Measurements from ENCODE around the gene VPS13C.

The VPS13C gene, protein sequence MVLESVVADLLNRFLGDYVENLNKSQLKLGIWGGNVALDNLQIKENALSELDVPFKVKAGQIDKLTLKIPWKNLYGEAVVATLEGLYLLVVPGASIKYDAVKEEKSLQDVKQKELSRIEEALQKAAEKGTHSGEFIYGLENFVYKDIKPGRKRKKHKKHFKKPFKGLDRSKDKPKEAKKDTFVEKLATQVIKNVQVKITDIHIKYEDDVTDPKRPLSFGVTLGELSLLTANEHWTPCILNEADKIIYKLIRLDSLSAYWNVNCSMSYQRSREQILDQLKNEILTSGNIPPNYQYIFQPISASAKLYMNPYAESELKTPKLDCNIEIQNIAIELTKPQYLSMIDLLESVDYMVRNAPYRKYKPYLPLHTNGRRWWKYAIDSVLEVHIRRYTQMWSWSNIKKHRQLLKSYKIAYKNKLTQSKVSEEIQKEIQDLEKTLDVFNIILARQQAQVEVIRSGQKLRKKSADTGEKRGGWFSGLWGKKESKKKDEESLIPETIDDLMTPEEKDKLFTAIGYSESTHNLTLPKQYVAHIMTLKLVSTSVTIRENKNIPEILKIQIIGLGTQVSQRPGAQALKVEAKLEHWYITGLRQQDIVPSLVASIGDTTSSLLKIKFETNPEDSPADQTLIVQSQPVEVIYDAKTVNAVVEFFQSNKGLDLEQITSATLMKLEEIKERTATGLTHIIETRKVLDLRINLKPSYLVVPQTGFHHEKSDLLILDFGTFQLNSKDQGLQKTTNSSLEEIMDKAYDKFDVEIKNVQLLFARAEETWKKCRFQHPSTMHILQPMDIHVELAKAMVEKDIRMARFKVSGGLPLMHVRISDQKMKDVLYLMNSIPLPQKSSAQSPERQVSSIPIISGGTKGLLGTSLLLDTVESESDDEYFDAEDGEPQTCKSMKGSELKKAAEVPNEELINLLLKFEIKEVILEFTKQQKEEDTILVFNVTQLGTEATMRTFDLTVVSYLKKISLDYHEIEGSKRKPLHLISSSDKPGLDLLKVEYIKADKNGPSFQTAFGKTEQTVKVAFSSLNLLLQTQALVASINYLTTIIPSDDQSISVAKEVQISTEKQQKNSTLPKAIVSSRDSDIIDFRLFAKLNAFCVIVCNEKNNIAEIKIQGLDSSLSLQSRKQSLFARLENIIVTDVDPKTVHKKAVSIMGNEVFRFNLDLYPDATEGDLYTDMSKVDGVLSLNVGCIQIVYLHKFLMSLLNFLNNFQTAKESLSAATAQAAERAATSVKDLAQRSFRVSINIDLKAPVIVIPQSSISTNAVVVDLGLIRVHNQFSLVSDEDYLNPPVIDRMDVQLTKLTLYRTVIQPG (N-terminal part only)

DNA sequence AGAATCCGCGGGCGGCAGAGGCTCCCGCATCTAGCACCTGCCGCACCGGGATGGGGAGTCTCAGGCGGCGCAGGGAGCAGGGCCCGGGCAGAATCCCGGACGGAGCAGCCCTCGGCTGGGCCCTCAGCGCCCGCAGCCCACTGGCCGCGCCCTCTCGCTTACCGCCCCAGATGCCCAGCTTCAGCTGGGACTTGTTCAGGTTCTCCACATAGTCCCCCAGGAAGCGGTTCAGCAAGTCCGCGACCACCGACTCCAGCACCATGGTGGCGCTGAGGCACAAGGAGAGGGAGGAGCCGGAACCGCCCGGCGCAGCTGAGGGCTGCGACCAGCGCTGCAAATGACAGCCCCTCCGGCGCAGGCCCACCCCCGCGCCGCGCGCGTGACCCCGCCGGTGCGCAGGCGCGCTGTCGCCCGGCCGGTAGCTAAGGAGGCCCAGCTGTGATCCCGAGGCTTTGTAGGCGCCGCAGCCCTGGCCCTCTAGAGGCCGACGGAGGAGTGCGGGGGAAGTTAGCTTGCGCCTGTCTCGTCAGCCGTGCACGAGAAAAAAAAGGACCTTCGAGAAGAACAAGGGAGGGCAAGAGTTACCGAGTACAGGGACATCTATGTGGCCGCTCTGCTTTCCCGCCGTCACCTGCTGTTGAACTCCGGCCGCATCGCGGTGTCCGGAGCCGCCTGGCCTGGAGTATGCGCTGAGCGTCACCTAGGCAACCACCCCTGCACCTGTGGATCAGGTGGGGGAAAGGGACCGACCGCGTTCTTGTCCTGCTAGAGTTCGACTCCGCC is at the start of gene VPS13C:
Gene VPS13C, minus strand, starts transcription at position 335 of the 783 bp plus-strand sequence. Its CDS starts 73 bp downstream, at position 262.
- no peak for DNase-seq

DNA sequence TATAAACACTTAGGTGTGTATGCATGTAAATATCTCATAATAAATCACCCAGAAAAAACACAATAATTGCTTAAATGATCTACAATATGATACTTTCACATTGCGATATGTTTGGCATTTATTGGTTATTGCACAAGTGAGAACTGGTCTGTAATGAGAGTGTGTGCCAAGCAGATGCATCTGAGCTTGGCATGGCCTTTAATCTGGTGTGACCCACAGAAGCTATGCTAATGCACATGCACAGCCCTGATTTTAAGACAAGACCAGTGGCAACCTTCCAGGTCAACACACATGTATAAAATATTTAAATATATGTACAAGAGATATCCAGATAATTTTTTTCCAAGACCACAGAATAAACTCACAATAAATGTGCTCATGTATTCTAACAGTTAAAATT is 49.2 kb upstream of the VPS13C start:
- DNase-seq = no peak

DNA sequence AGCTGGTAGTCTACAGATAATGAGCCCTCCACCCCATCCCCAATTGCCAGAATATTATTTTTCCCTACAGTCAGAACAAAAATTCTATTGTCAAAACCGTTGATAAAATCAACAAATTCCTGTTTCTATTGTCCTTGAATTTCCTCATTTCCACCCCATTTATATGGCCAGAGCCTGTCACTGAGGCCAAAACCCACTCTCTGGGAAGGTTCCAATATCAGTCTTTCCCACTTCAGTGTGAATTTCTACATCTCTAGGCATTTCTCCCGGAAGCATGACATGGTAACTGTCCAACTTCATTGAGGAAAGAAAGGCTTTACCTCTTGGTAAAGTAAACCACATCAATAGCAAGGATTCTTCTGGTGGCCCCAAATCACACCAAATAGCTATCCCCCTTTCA is 48.2 kb upstream of the VPS13C start:
- DNase-seq = no peak

DNA sequence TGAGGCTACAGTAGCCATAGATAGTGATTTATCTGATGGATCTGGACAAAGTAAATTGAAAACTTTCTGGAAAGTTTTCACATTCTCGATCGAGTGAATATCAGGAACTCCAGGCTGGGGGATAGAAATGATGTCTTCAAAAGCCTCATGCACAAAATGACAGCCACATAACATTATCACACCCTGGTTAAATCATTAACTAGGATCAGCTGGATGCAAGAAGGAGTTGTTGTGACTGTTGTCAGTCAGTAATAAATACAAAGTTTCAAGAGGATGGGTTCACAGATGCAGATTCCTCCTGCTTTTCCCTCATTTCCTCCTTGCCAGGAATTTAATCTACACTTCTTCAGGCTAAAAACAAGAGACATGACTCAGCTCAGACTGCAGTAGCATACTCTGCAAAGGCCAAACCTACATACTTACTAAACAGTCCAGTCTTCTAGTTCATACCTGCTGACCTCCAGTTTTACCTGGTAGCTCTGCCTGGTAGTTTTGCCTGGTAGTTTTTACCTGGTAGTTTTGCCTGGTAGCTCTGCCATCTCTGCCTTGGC is 47.4 kb upstream of the VPS13C start:
- no peak for DNase-seq

DNA sequence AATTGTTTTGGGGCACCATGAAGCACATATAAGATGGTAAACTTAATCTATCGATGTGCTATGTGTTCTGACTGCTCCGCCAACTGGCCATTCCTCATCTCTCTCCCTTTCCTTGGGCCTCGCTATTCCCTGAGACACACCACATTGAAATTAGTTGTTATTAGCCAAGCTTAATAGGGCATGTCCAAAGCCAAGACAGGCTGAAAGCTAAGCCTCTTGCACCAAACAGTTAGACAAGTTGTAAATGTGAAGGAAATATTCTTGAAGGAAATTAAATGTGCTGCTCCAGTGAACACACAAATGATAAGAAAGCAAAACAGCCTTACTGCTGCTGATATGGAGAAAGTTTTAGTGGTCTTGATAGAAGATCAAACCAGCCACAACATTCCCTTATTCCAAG is 45.8 kb upstream of the VPS13C start:
- no peak for DNase-seq

DNA sequence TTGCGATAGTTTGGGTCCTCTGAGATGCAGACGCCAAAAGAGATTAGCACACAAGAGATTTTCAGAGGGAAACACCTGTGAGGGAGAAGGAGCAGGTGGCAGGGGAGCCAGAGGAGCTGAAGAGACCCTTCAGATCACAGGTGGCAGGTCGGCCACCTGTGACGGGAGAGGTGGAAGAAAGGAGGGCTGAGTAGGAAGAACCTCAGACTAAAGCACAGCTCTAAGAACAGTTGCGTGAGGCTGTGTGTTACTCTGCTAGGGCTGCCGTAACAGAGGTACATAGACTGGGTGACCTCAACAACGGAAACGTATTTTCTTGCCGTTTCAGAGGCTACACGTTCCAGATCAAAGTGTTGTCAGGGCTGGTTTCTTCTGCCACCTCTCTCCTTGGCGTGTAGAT is 45.0 kb upstream of the VPS13C start:
- no peak for DNase-seq

DNA sequence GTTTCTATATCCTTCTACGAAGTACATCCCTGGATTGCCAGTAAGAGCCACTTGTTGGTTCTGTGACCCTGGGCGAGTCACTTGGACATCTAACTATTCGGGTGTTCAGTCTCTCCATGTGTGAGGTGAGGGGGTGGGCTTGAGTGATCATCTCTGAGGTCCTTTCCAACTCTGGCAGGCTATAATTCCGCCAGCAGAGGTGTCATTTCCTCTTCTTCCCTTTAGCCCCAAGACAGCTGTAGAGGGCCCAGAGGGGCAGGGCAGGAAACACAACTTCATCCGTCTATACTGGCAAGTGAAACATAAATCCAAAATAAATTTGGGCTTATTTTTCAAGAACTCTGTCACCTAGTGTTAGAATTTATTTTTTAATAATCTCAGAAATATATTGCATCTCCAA is 44.6 kb upstream of the VPS13C start:
- DNase-seq = no peak

DNA sequence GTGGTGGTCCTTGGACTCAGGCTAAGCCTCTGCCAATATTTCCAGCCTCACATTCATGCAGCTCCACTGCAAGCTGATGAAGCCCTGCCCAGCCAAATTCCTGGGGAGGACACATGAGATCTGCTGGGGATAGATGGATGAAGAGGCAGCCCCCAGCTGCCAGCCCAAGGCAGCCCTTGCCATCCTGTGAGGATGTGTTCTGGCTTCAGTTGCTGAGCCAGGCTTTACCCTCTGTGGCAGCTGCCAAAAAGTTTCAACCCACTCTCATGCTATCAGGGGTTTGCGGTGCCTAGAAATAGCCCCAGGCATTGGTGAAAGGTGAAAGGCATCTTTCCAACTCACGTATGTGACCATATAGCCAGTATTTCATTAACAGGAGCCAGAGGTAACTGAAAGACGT is 44.2 kb upstream of the VPS13C start:
- no peak for DNase-seq

DNA sequence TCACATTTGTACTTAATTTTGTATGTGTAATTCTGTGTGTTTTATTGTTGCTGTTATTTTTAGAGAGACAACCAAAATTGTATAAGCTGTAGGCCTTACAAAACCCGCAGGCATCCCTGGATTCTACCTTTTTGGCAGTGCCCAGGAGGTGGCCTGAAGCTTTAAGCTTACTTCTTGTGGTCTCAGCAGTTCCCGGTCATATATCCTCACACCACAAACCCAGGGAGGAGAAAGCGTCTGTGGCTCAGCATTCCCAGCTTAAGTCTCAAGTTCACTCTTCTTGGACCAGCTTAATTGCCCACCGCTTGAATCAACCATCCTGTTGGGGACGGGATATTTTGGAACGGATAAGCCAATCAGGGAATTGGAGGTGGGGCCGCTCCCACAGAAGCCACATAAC is 43.2 kb upstream of the VPS13C start:
- no peak for DNase-seq

DNA sequence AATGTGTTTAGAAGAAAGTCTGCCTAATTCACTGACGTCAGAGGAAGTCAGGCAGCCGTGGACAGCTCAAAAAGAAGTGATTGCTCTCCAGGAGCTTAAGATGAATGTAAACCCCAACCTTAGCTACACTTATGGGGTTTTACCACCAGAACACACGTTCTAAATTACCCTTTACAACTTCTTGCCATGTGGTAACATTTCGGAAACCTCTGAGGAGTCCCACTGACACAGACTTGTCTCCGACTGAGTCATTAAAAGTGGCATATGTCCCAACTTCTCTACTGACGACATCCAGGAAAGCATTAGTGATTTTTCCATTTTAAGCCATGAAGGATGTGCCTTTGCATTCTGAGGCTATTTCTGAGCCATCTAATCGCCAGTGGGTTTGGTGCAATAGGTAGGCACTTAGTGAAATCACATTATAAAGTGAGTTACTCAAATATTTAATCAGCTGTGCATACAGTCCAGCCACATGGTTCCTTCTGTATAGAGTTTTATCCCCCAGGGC is 38.9 kb upstream of the VPS13C start:
- DNase-seq = no peak

DNA sequence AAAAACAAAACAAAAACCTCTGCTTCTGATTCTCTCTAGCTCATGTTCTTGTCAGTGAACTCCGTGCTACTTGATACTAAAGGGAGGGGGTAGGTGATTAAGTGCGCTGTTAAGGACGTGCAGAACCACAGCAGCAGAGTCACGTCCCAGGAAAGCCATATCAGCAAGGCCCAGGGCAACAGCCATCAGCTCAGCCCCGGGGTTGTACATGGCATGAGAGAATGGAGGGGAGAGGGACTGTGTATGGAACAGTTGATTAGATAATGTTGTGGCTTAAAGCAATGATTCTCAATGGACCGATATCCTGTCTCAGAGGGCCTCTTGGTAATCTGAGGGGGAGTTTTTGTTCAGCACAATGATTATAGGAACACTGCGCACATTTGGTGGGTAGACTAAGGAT is 34.1 kb upstream of the VPS13C start:
- DNase-seq = no peak

DNA sequence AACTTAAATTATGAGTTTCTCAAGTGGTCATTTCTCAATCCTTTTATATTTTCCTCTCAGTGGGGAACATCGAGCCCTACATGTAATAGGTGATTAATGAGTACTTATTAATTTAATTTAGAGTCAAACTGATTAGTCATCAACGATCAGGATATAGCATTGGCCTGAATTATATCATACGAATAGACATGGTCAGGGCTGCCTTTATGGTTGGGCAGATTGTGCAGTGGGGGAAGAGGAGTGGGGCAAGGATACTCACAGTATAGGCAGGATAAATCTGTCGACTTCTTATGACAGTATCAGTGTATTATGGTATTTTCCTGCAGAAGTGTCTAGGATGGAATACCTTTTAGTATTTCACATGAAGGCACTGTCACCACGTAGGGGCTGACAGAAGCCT is 33.6 kb upstream of the VPS13C start:
- DNase-seq = no peak

DNA sequence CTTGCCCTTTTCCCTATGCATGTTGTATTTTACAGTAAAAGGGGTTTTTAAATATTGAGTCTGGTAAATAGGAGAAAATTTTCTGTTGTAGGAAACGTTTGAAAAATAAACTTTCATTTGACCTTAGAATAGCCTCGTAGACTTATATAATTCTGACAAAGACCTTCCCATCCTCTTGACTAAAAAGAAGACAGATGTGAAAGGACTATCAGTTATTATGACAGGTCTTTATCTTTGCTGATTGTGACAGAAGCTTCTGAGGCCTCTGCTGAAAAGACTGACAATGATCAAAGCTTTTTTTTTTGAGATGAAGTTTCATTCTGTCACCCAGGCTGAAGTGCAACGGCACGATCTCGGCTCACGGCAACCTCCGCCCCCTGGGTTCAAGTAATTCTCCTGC is 30.7 kb upstream of the VPS13C start:
- DNase-seq = no peak

DNA sequence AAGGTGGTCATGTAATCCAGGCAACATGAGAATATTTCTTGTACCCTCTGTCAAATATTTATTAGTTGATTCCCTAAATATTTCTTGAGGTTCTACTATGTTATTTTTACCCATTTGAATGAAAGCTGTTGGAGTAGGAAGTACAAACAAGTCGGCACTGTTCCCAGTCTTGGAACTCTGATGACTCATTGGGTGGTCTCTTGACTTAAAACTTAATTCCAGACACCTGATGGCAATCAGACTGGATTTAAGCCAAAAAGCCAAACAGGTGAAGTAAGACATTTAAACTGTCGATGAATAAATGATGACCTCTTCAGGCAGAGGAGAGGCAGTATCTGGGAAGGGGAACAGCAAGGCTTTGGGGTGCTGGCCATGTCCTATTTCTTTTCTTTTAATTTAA is 29.4 kb upstream of the VPS13C start:
- DNase-seq = no peak

DNA sequence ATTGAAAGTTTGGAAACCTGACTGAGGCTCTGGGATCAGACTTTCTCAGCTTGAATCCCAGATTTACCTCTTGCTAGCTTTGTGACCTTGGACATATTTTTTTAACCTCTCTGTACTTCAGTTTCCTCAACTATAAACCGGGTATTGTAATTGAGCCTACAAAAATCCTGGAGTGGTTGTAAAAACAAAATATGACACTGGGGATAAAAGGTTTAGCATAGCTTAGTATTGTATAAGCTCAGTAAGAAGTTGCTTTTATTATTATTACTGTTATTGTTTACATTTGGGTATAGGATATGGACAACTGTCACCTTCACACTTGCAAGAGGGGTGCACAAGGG is 28.1 kb upstream of the VPS13C start:
- no peak for DNase-seq

DNA sequence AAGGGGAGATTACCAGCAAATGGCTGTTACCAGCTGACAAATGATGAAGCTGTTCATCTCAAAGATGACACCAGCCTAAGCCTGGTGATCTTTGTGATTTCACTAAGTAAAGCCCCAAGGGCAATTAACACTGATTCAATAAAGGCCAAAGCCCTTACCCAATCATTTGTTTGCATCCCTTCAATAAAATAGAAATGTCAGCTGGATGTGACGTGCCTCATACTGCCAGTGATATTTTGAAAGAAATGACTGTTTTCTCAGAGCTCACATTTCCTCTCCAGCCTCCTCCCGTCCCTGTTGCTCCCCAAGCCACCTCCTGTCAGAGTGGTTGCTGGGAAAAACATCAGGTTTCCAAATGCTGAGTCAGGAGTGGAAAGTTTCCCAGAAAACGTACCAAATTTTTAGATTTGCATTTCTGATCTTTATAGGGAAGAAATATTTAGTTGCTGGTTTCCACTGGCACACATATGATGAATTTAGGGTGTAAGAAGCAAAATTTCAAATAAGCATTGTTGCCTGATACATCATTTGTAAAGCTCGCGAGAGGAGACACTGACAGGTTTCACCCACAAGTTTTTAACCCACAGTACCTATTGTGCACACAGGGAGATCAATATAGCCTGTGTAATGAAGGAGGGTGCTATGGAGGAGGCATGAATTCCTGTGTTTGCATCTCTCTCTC is 27.6 kb upstream of the VPS13C start:
- no peak for DNase-seq

DNA sequence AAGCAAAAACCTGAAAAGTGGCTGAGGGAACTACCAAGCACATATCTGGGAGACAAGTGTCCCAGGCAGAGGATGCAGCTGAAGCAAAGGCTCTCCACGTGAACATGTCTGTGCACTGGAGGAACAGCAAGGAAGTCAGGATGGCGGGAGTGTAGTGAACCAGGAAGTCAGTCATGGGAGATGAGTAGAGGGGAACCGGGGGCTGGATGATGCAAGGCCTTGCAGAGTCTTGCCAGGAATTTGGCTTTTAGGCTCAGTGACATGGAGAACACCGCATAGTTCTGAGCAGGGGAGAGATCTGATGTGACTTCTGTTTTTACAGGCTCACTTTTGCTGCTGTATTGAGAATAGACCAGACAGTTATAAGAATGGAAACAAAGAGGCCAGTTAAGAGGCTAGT is 25.5 kb upstream of the VPS13C start:
- DNase-seq = no peak

DNA sequence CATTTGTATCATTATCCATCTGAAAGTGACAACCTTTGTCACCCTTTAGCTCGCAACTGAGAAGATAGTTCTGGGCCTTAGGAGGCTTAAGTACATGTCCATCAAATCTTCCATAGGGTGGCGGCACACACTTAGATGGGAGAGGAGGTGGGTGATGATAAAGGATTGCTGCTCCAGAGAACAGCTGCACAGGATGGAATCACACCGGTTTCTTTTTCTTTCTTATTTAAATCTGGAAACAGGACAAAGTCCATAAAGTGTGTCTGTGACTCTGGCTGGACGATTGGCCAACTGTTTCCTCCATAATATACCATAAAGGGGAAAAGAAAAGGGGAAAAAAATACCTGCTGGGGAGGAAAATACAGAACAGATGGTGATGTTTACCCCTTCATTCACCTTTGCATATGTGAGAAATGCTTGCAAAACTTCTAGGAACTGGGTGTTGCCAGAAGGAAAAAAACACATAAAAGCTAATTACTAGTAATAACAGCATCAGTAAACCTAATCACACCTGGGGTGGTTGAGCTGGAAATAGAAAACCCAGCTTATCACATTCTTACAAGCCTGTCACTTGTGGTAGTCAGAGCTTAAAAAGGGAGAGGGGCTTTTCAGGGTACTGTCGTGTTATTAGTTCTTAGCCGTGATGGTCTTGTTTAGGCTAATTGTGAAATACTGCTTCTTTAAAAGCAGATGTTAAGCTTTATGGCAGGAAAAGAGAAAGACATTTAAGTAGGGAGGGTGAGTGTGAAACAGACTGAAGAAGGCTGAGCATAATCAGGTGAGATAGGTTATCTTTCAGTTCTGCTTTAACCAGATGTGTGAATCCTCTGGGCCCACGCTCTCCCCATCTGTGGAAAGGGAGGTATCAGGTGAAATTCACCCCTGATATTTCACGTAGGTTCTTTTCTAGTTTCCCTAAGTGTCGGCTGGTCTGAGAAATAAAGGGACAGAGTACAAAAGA is 23.2 kb upstream of the VPS13C start:
- DNase-seq = no peak

DNA sequence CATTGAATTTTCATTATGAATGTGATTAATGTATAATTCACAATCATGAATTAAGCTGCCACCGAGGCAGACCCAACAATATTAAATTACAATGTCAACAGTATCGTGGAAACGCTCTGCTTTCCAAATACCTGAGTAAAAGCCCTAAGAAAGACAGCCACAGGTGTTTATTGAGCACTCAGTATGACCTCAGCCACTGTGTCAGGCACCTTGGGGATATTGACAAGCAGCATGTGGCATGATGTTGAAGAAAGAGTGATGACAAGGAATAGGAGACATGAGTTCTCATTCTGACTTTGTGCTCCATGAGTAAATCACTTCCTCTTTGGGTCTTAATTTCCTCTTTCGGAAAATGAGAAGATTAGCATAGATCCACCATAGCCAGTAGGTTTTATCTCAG is 19.3 kb upstream of the VPS13C start:
- DNase-seq = no peak

DNA sequence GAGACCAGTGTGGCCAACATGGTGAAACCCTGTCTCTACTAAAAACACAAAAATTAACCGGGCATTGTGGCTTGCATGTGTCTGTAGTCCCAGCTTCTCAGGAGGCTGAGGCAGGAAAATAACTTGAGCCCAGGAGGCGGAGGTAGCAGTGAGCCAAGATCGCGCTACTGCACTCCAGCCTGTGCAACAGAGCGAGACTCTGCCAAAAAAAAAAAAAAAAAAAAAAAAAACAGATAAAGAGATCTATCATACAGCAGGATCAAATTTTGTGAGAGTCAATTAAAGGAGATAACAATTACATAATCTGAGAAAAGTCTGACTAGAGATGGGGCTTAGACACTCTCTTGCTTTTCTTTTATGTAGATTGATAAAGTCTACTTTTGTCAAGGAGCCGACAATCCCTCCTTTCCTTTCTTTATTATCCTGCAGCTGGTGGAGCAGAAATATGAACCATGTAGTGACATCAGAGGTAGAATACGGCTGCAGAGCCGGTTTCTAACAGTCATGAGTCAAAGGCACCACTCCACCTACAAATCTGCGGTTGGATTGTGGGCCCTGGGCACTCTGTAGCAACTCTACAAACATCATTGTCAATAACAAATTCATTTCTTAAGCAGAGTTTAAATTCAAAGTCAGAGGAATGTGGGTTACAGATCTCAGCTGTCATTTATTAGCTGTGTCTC is 15.5 kb upstream of the VPS13C start:
- peak; percentile 42 for DNase-seq
